B cell (primary cell): ENCODE results near the gene NMT1. TPM values are rescaled to one million over a fixed set of nuclear protein-coding genes. Genes with fewer than 3 reads are reported as not detected.

Experiments used
- ATAC-seq: fragments of 200-7000 bp; cut with Tn5 transposase; one replicate; pipeline ENCODE4 v1.10.0; 2021; ENCODE audit warnings: low read depth, mild to moderate bottlenecking, moderate number of reproducible peaks, moderate library complexity
- CTCF ChIA-PET: fragments of 350-600 bp; sonication (Branson Sonifier 250); formaldehyde crosslinking; loops from one replicate; lab custom pipeline; 2021; ENCODE audit warnings: antibody characterized with exemption, inconsistent platforms; lab: Charles Lee
- POLR2A ChIA-PET: fragments of 350-600 bp; sonication (Branson Sonifier 250); formaldehyde crosslinking; loops from one replicate; lab custom pipeline; 2021; ENCODE audit warnings: antibody characterized with exemption; lab: Charles Lee
- DNase-seq: peaks from one replicate; pipeline ENCODE4 v3.0.0; 2013
- H2AFZ ChIP-seq: 2 replicates; pipeline ENCODE4 v1.6.1; 2012; ENCODE audit warnings: mild to moderate bottlenecking, low read depth, low read length; ENCODE audit not compliant: insufficient read depth, poor library complexity, severe bottlenecking
- H3K27ac ChIP-seq, 2 donors: 1 replicate in 1 of 2; 2 replicates in 1 of 2; pipeline ENCODE4 v1.5.1; 2012 to 2013; ENCODE audit warnings: low read length in 2 of 2, mild to moderate bottlenecking in 2 of 2, moderate library complexity in 1 of 2
- H3K27me3 ChIP-seq, 4 experiments: fragments of 200-600 bp in 1 of 4; sonication (generic) in 1 of 4; replicated peaks in 1 of 4; 1 replicate in 2 of 4; 2 replicates in 2 of 4; pipeline versions ENCODE4 v1.6.1 to v1.7.0; 2013 to 2016; ENCODE audit warnings: low read length in 3 of 4, mild to moderate bottlenecking in 2 of 4, mixed read lengths in 1 of 4, moderate library complexity in 1 of 4; ENCODE audit not compliant: insufficient read depth in 4 of 4, control insufficient read depth in 3 of 4; ENCODE audit errors: control extremely low read depth in 1 of 4
- H3K36me3 ChIP-seq, 2 experiments: replicated peaks in 1 of 2; 1 replicate in 1 of 2; 2 replicates in 1 of 2; pipeline versions ENCODE4 v1.6.1 to v1.7.1; 2013; ENCODE audit warnings: low read length in 1 of 2; ENCODE audit not compliant: insufficient read depth in 2 of 2, control insufficient read depth in 1 of 2; ENCODE audit errors: control extremely low read depth in 1 of 2, extremely low read depth in 1 of 2
- H3K4me1 ChIP-seq, 2 donors: fragments of 200-600 bp in 1 of 2; sonication (generic) in 1 of 2; 1 replicate in 1 of 2; 2 replicates in 1 of 2; pipeline versions ENCODE4 v1.5.1 to v1.6.1; 2013 to 2017; ENCODE audit warnings: low read length in 2 of 2; ENCODE audit not compliant: control insufficient read depth in 2 of 2, insufficient read depth in 2 of 2
- H3K4me2 ChIP-seq: replicated peaks from 2 replicates; pipeline ENCODE3; 2012; ENCODE audit warnings: mild to moderate bottlenecking, low read depth, low read length; ENCODE audit not compliant: poor library complexity, severe bottlenecking
- H3K4me3 ChIP-seq, 5 experiments: fragments of 200-600 bp in 1 of 5; sonication (generic) in 1 of 5; 1 replicate in 3 of 5; 2 replicates in 2 of 5; pipeline versions ENCODE4 v1.5.1 to v1.7.0; 2011 to 2016; ENCODE audit warnings: low read length in 4 of 5, mild to moderate bottlenecking in 4 of 5, low read depth in 2 of 5, control low read depth in 1 of 5, moderate library complexity in 1 of 5; ENCODE audit not compliant: insufficient read depth in 1 of 5; ENCODE audit errors: control extremely low read depth in 1 of 5, extremely low read depth in 1 of 5
- H3K79me2 ChIP-seq: fragments of 200-600 bp; sonication (generic); one replicate; pipeline ENCODE4 v1.6.0; 2016; ENCODE audit warnings: low read length; ENCODE audit not compliant: control insufficient read depth, insufficient read depth
- H3K9ac ChIP-seq: fragments of 200-600 bp; sonication (generic); 2 replicates; pipeline ENCODE4 v1.6.1; 2017; ENCODE audit warnings: mild to moderate bottlenecking, low read length, moderate library complexity
- H3K9me3 ChIP-seq, 3 donors: one replicate each; pipeline versions ENCODE4 v1.6.1 to v1.7.1; 2013; ENCODE audit warnings: low read length in 2 of 3; ENCODE audit not compliant: control insufficient read depth in 2 of 3, insufficient read depth in 1 of 3; ENCODE audit errors: control extremely low read depth in 1 of 3
- H4K20me1 ChIP-seq: 2 replicates; pipeline ENCODE4 v1.6.0; 2012; ENCODE audit warnings: mild to moderate bottlenecking, low read length; ENCODE audit not compliant: insufficient read depth, control insufficient read depth, poor library complexity, severe bottlenecking
- H3K27ac Mint-ChIP-seq: one replicate; pipeline ENCODE4 v1.8.0; 2021; ENCODE audit warnings: mixed read lengths
- H3K27me3 Mint-ChIP-seq: one replicate; pipeline ENCODE4 v1.8.0; 2021; ENCODE audit warnings: mixed read lengths
- H3K4me1 Mint-ChIP-seq: one replicate; pipeline ENCODE4 v1.8.0; 2021; ENCODE audit warnings: mixed read lengths
- H3K4me3 Mint-ChIP-seq: one replicate; pipeline ENCODE4 v1.8.0; 2021; ENCODE audit warnings: mixed read lengths
- H3K9me3 Mint-ChIP-seq: one replicate; pipeline ENCODE4 v1.8.0; 2022; ENCODE audit warnings: mixed read lengths; ENCODE audit not compliant: insufficient read depth
- CTCF ChIP-seq: fragments of 200-600 bp; IDR thresholded peaks from one replicate; pipeline ENCODE4 v1.8.0; 2022; ENCODE audit warnings: antibody characterized with exemption, mild to moderate bottlenecking
- EZH2 ChIP-seq: IDR thresholded peaks from 2 replicates; pipeline ENCODE4 v1.6.1; 2012; ENCODE audit warnings: borderline replicate concordance, low read depth, mild to moderate bottlenecking, moderate library complexity, low read length; ENCODE audit not compliant: insufficient read depth, poor library complexity, severe bottlenecking
- WGBS: methylation state at CpG from one replicate; pipeline ENCODE4 v1.1.5; 2013; ENCODE audit warnings: missing lambda C conversion rate; ENCODE audit not compliant: insufficient coverage; 5-methylcytosine and 5-hydroxymethylcytosine counted together
- intact Hi-C: fragments of 100-400 bp; cut with micrococcal nuclease; formaldehyde crosslinking; loops from one replicate; pipeline ENCODE4 v1.10.0; 2022
- polyA plus RNA-seq: library from polyadenylated mRNA; depleted of rRNA; stranded (reverse); fragments of >200 nt; gene quantifications from 2 replicates; pipeline ENCODE4 v1.2.3, GENCODE V29; 2012
- total RNA-seq, 2 donors: library from RNA; stranded (reverse); fragments of 120-200 nt in 1 of 2; gene quantifications; 1 replicate in 1 of 2; 2 replicates in 1 of 2; pipeline versions ENCODE4 v1.2.3 to v1.2.4, GENCODE V29; 2013 to 2022

Gene NMT1
- total and polyA plus RNA-seq, 2 donors (not counting 1 experiment from before 2014, with no cell fraction given): 30.1 to 134 TPM

GRCh38 chr17:45150911-45151809, 90.0 kb downstream of the NMT1 start:
- Histone ChIP-seq H3K79me2 (peaks cover 70% of the 10 kb centered on the region), H3K4me2 (peak overlapping the region; percentile 93), H3K9ac (no peak overlapping the region), H4K20me1 (peaks cover 29% of the 10 kb centered on the region), H3K4me1 (peaks cover 30 to 49% of the 10 kb centered on the region in 2 donors), H3K4me3 (peak overlapping the region in 1 of 5 experiments; percentile 11), H3K27ac (peak overlapping the region; percentile 18 to 64), H3K36me3 (peaks cover 0 to 5% of the 10 kb centered on the region in 2 experiments), H3K9me3 (no peaks in the 10 kb centered on the region), H3K27me3 (no peaks in the 10 kb centered on the region), H2AFZ (no peak overlapping the region)
- 29% methylated on average over 3 of the region's 8 CpGs for WGBS
- intact Hi-C loops: no loop called here
- no peaks in the 10 kb centered on the region for H3K9me3 Mint-ChIP-seq
- DNase-seq (peak; percentile 54), ATAC-seq (no peak)
- H3K4me1 Mint-ChIP-seq: peaks cover 51% of the 10 kb centered on the region
- CTCF ChIA-PET: interaction anchor here (0.7 to 7.5 kb wide), 14 partner anchors 11 to 253 kb away, joined by 3 to 242 read pairs (median 15); partner anchors contain the start of genes ACBD4, FMNL1, HEXIM2 and PLCD3
- H3K4me3 Mint-ChIP-seq: peak overlapping the region; percentile 65
- peak overlapping the region; percentile 72 for H3K27ac Mint-ChIP-seq
- TF ChIP-seq CTCF (no peak), EZH2 (no peak)
- H3K27me3 Mint-ChIP-seq: no peaks in the 10 kb centered on the region
- POLR2A ChIA-PET: interaction anchor here (0.7 to 6.6 kb wide), 7 partner anchors 8 to 929 kb away, joined by 3 to 246 read pairs (median 4); partner anchors contain the start of genes ACBD4, HEXIM2 and MAP3K14
